ENCODE results near the gene NUCKS1.

GRCh38 chr1:205681364-205681763 is 68.6 kb downstream of the NUCKS1 start:
- TF ChIP-seq POLR2A (IDR thresholded peaks at IDR 0.05; ENCODE audit: low read depth, low read length) (no peak), TAF1 (IDR thresholded peaks at IDR 0.05; ENCODE audit: borderline replicate concordance, low read depth, low read length) (no peak)

Measured in GM12892 (cell line).